GM21786 (cell line): ENCODE results near the gene SLC39A11.
"Not testable (repeated sequence)": the region's sequence is repeated elsewhere in the genome, so short reads cannot be mapped to it uniquely, and the experiment has no call there.

Experiments used
- ATAC-seq: cut with Tn5 transposase; IDR thresholded peaks from one replicate; pipeline ENCODE4 v1.9.1; 2021; ENCODE audit not compliant: unreplicated experiment

SLC39A11 gene

GRCh38 chr17:73013816-73014663 is 78.4 kb downstream of the SLC39A11 start:
- no peak for ATAC-seq

DNA sequence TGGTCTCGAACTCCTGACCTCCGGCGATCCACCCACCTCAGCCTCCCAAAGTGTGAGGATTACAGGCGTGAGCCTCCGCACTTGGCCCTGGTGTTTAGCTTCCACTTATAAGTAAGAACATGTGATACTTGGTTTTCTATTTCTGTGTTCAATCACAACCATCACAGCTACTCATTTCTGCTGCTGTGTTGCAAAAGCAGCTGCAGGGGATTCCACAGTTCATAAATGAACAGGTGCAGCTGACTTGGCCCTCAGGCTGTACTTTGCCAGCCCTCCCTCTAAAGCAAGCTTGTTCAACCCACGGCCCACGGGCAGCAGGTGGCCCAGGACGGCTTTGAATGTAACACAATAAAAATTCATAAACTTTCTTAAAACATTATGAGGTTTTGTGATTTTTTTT is 79.2 kb downstream of the SLC39A11 start:
- ATAC-seq, result peak; percentile 62

GRCh38 chr17:73011016-73011486 is 81.4 kb downstream of the SLC39A11 start:
- no peak for ATAC-seq

DNA sequence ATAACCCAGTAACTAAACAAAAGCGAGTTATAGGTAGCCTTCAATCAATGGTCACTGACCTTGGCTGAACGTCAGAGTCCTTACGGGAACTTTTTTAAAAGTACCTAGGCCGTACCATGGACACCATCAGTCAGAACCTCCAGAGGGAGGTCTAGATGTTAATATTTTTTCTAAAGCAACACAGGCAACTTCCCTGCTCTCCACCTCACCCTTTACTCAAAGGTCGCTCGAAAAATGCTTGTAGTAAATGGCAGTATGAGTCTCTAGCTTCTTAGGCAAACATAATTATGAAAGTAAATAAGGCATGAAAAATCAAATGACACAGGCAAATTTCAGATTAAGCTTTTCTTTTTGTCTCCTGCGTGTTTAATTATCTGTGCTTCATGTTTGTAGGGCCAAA is 82.1 kb downstream of the SLC39A11 start:
- no peak for ATAC-seq

DNA sequence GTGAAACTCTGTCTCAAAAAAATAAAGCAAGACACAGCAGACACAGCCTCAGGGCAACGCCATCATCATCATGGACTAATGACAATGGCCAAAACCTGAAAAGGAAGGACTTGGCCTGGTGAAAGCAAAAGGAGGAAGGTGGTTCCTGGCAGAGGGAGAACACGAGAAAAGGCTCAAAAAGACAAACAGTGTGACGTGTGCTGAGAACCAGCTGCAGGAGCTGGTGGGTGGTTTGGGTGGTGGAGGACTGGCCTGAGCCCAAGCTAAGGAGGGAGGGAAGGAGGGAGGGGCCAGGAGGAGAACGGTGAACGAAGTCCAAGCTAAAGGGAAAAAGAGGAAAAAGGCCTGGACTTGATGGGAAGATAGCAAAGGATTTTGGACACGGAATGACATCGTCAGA is 85.1 kb downstream of the SLC39A11 start:
- no peak for ATAC-seq

GRCh38 chr17:73005360-73005759 is 87.1 kb downstream of the SLC39A11 start:
- ATAC-seq, result no peak

DNA sequence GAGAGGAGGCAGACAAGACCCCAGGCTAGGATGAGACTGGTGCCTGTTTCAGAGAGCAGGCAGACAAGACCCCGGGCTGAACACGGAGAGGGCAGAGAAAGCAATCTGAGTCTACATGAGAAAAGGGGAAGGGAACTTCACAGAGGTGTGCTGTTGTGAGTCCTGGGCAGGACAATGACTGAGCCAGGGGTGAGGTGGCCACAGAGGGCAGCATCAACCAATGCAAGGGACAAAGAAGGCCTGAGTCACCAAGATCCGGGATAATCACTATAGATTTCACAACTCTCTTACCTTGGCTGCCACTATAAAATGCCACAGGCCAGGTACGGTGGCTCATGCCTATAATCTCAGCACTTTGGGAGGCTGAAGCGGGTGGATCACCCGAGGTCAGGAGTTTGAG is 89.0 kb downstream of the SLC39A11 start:
- ATAC-seq, result no peak

- no peak for ATAC-seq
Measured at GRCh38 chr17:73000832-73001231, 91.7 kb downstream of the SLC39A11 start.

- ATAC-seq, result not testable (repeated sequence)
Measured at GRCh38 chr17:72999474-72999873, 93.0 kb downstream of the SLC39A11 start.

GRCh38 chr17:72998343-72998742 is 94.1 kb downstream of the SLC39A11 start:
- ATAC-seq, result no peak

- ATAC-seq, result no peak
Measured at GRCh38 chr17:72997559-72997958, 94.9 kb downstream of the SLC39A11 start.

DNA sequence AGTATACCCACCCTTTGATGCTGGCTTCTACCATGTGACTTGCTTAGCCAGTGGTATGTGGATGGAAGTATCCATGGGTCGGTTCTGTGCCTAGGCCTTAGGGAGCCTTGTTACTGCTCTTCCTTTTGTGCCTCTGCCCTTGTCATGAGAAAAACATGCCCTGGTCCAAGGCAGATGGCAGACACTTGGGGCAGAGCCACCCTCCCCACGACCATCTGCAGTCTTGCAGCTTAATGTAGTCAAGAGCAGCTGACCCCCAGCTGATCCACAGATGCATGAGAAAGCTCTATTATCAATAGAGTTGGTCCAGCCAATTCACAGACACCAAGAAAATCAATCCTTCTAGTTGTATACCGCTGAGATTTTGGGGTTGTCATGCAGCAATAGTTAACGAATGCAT is 95.7 kb downstream of the SLC39A11 start:
- ATAC-seq, result no peak

- no peak for ATAC-seq
Measured at GRCh38 chr17:72995008-72995656, 97.4 kb downstream of the SLC39A11 start.

DNA sequence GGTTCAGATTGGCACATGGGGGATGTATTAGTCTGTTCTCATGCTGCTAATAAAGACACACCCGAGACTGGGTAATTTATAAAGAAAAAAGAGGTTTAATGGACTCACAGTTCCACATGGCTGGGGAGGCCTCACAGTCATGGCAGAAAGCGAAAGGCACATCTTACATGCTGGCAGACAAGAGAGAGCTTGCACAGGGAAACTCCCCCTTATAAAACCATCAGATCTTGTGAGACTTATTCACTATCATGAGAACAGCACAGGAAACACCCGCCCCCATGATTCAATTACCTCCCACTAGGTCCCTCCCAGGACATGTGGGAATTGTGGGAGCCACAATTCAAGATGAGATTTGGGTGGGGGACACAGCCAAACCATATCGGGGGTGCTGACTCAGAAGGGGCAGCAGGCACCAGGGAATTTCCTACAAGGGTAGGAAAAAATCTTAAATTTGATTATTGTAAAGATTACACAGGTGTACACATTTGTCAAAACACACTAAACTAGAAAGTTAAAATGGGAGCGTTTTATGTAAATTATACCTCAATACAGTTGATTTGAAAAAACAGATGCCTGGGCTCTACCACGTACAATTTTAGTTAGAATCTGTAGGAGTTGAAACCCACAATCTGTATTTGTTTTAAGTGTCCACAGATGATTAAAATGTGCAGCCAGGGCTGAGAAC is 99.6 kb downstream of the SLC39A11 start:
- ATAC-seq, result not testable (repeated sequence)

DNA sequence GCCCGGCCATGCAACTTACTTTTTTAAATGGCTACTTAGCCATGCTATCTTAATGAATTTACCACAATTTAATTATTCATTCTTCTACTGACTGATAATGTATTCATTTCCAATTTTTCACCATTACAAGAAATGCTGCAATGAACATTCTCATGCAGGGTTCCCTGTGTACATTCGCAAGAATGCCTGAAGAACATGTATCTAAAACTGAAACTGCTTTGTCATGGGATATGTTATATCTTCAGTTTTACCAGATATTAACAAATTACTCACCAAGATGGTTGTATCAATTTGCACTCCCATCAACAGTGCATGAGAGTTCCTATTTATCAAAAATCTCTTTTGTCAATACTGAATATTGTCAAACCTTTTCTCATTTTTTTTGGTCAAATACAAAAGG is 100.8 kb downstream of the SLC39A11 start:
- ATAC-seq, result no peak

- no peak for ATAC-seq
Measured at GRCh38 chr17:72989074-72989610, 103.3 kb downstream of the SLC39A11 start.

DNA sequence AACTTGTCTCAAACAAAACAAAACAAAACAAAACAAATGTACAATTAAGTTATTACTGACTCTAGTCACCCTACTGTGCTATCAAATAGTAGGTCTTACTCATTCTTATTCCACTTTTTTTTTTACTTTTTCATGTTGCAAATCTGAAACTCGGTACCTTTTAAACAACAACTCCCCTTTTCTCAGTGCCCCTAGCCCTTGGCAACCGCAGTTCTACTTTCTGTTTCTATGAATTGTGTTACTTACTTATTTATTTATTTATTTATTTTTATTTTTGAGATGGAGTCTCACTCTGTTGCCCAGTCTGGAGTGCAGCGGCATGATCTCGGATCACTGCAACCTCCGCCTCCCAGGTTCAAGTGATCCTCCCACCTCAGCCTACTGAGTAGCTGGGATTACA is 104.0 kb downstream of the SLC39A11 start:
- ATAC-seq, result no peak

DNA sequence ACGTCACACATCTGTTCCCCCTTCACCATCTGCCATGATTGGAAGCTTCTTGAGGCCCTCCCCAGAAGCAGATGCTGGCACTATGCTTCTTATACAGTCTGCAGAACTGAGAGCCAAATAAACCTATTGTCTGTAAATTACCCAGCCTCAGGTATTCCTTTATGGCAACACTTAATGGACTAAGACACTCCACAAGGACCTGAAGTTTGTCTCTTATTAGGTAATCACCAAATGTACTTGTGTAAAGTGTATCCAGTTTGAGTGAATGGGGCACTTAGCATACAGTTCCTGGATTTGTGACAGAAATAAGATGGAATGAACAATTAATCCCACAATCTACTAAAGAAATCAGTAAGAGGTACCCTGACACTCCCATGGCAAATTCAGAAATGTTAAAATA is 105.3 kb downstream of the SLC39A11 start:
- no peak for ATAC-seq

- peak; percentile 79 for ATAC-seq
Measured at GRCh38 chr17:72985882-72986720, 106.4 kb downstream of the SLC39A11 start.

GRCh38 chr17:72984926-72985325 is 107.6 kb downstream of the SLC39A11 start:
- ATAC-seq, result no peak
